GM21526 (cell line): ENCODE results near the gene LITAF.

Experiments used
- ATAC-seq: cut with Tn5 transposase; IDR thresholded peaks from one replicate; pipeline ENCODE4 v1.9.1; 2021; ENCODE audit warnings: moderate library complexity; ENCODE audit not compliant: unreplicated experiment, low FRiP score

LITAF gene

GRCh38 chr16:11554053-11554452 is 32.7 kb downstream of the LITAF start:
- no peak for ATAC-seq

DNA sequence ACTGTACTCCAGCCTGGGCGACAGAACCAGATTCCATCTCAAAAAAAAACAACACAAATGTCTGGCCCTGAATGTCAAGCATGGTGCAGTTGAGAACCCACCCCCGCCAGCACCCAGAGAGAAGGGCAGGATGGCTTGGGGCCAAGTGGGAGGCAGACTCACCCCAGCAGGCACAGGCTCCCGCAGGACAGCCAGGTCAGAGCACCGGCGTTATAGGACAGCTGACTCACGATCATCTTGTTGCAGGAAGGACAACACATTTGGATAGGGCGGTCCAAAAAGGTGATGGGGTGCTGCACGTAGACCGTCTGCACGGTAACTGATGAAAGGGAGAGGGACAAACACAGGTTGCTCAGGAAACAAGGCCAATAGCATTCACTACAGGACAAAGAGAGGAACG is 33.3 kb downstream of the LITAF start:
- ATAC-seq, result no peak

DNA sequence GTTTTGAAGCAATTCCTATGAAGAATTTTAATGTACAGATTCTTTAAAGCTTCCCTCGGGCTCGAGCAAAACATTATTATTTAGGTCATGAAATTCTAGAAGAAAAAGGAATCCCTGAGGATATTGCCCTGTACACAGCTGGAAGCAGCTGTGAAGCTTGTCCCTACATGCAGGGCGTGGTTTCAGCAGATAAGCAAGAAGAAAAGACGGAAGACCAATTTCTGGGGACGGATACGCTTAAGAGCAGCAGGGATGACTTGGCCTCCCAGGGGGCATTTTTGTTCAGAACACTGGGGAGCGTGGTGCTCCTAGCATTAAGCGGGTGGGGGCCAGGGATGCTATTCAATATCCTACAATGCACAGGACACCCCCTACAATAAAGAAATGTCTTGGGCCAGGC is 34.3 kb downstream of the LITAF start:
- no peak for ATAC-seq

- no peak for ATAC-seq
Observed at GRCh38 chr16:11551842-11552241, 34.9 kb downstream of the LITAF start.

DNA sequence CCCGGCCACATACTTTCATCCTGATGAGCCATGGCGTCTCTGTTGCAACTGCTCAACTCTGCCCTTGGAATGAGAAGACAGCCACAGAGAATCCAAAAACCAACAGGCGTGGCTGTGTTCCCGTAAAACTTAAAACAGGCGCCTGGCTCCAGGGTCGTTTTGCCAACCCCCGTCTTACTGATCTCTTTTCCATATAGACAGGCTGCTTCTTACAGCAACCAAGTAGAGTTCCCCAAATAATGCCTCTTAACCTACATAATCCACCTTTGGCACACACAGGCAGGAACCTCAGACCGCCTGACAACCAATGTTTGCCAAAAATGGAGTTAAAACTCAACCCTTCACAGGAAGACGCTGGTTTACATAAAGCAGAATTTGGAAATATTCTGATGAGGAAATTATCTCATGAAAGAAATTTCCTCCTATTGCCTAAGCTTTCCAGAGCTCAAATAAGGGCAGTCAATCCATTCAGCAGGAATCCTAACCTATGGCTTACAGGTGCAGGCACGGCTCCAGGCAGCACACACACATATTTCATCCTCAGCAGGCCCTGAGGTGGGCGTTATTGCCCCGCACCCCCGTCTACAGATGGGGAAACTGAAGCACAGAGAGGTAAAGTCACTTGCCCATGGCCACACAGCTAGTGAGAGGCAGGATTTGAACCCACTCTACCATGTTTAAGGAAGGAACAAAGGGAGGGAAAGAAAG is 35.8 kb downstream of the LITAF start:
- no peak for ATAC-seq

- ATAC-seq, result no peak
Observed at GRCh38 chr16:11547118-11547916, 39.4 kb downstream of the LITAF start.

GRCh38 chr16:11546608-11547061 is 40.1 kb downstream of the LITAF start:
- no peak for ATAC-seq

- no peak for ATAC-seq
Observed at GRCh38 chr16:11543661-11544393, 42.9 kb downstream of the LITAF start.

DNA sequence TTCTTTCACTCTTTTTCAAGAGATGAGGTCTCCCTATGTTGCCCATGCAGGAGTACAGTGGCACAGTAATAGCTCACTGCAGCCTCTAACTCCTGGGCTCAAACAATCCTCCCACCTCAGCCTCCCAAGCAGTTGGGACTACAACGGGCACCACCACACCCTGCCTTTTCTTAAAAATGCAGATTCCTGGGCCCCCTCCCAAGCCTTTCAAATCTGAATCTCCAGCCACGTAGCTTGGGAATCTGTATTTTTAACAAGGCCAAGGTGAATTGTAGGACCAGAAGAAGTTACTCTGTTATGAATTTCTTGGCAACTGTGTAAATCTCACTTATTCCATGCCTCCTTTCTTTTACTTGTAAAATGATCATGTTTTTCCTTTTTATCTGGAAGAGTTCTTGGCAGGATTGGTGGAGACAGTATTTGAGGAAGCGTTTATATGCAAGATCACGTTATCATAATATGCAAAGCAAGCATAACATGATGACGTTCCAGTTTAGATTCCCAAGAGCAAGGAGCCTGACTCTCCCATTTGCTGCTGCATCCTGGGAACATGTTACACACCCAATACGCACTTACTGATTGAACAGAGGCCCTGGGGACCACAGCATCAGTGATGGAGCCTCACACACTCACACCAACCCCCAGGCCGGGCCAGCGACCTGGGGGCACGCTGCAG is 44.5 kb downstream of the LITAF start:
- no peak for ATAC-seq

DNA sequence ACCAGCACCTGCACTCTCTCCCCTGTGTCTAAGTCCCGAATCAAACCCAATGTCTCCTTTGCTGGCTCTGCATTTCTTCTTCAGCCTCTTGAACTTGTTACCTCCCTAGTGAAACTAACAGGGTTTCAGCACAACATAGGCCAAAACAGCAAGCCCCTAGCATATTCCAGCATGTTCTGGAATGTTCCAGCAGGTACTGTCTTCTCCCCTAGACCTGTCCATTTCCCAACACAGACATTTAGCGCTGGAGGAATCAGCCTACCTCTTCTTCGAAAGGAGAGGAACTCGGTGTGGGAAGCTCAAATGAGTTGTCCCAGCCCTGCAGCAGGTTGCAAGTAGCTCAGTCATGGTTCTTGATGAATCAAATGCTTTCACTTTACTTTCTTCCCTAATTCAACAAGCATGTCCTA is 47.1 kb downstream of the LITAF start:
- ATAC-seq, result no peak

GRCh38 chr16:11538880-11539279 is 47.8 kb downstream of the LITAF start:
- no peak for ATAC-seq

DNA sequence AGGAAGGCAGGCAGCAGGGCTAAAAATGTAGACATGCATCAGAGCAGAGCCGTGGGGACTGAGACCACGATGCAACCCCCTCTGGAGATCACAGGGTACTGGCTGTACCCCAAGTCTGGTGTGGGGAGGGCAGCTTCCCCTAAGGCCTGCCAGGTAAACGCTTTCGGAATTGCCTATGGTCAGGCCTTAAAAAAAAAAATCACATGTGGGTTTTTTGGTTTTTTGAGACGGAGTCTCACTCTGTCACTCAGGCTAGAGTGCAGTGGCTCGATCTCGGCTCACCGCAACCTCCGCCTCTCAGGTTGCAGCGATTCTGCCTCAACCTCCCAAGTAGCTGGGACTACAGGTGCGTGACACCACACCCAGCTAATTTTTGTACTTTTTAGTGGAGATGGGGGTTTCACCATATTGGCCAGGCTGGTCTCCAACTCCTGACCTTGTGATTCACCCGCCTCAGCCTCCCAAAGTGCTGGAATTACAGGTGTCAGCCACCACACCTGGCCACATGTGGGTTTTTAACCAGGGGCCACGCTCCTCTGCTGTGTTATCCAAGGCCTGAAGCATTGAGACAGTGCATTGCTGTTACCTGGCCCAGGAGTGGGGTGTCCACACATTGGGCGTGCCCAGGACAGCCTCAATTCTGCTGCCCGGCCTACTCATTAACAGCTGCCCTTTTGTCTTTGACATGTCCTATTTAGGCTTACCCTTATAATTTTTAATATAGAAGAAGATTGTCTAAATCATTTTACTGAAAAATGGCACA is 50.4 kb downstream of the LITAF start:
- no peak for ATAC-seq

DNA sequence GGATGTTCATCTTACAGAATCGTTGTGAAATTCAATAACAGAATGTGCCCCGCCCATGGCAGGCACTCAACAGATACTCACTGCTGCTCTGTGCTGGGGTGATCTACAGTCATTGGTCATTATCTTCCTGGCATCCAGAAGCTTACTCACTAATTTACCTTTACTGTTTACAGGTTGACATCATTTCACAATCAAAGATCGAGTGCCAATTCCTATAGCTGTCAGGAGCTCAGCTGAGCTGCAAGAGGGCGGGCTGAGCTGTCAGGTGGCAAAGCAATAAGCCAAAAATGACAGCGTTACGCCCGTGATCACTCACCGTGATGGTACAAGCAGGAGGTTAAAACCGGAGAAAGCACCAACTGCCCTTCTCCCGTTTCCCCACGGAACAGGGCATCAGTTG is 51.2 kb downstream of the LITAF start:
- no peak for ATAC-seq

- no peak for ATAC-seq
Observed at GRCh38 chr16:11534262-11534661, 52.5 kb downstream of the LITAF start.

DNA sequence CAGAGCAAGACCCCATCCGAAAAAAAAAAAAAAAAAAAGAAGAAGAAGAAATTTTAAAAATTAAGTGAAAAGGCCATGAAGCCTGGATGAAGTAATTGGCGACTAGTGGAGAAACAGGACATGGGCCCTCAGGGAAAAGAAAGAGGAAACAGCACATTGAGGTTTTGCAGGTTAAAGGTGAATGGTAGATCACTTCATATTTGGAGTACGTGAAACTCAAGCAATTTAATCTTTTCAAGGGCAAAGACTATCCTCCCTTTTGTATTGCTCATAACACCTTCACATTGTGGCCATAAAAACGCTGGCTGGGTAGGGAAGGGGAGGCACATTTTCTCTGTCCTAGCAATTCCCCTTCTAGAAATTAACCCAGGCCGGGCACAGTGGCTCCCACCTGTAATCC is 53.1 kb downstream of the LITAF start:
- no peak for ATAC-seq

DNA sequence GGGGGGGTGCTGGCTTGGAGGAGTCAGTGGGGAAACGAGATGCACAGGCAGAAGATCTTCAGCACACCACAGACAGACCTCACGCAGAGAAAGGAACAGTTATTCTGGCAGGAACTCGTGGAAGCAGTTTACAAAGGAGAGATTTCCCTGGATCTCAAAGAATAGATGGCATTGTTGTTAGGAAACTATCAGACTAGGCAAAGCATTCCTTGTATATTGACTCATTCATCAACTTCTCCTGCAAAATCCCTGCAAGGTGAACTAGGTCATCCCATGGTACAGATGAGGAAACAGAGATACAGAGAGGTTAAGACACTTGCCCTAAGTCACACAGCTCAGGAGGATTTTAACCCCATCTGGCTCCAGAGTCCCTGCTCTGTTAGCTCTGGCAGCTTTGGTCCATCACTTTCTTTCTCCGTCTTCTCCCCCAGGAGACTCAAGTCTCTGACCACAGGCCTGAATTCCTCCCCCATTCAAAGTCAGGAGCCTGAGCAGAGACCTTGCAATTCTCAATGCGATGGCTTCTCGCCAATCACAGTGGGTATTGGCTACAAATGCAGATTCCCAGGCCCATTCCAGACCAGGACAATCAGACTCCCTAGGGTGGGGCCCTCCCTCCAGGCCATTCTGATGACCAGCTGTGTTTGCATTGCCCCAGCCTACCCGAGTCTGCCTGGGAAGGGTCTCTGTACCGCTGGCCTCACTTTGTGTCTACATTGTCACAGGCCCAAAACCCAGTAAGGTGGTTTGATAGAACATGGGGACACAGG is 56.4 kb downstream of the LITAF start:
- ATAC-seq, result no peak

DNA sequence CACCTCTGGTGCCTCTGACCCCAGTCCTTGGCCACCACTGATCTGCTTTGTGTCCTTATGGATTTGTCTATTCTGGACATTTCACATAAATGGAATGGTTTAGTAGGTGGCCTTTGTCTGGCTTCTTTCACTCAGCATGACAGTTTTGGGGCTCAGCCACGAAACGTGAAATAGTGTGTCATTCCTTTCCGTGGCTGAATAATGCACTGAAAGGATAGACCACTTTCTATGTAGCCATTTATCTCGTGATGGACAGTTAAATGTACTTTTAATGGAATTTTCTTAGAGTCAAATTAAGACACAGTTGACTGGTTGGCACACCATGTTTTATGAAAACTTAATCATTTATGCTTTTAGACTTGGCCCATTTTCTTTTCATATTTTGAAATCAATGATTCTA is 57.4 kb downstream of the LITAF start:
- no peak for ATAC-seq

DNA sequence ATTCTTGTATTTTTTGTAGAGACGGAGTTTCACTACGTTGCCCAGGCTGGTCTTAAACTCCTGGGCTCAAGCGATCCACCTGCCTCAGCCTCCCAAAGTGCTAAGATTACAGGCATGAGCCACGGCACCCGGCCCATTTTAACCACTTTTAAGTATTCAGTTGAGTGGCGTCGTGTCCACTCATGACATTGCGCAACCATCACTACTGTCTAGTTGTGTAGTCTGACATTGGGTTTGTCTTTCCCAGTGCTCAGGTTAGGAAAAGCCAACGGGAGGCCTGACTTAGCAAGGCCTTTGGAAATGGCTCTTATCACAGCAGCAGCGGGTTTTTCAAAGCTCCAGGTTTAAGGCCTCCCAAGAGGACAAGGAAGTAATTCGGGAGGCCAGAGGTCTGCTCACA is 58.7 kb downstream of the LITAF start:
- ATAC-seq, result no peak

DNA sequence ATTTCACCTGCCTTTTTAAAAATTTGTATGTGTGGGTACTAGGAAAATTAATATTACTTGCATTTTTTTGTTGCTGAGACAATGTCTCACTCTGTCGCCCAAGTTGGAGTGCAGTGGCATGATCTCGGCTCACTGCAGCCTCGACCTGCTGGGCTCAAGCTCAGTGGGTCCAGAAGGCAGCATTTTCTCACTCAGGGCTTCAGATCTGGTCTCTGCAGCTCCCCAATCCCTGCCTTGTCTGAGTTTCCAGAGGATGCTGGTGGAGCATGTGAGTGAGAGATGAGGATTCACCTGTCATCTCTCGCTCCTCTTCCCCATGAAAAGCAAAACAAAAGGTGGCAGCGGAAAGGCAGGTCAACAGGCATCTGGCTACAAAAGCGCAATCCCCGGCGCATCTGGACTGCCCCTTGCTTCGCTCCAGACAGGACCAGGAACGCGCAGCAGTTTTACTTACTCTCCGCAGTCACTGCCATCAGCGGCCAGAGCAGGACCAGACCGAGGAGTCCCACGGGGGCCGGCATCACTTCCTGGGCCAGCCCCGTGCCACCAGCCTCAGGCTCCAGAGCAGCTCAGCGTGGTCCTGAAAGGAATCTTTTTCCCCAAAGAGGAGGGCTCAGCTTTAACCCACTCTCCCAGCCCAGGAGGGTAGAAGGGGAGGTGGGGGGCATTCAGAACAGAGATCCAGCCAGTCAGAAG is 59.9 kb downstream of the LITAF start:
- ATAC-seq, result no peak
